Muscle layer of colon (tissue), 2 donors: Measurements from ENCODE around the gene MYORG.
"Not testable (repeated sequence)": the region's sequence is repeated elsewhere in the genome, so short reads cannot be mapped to it uniquely, and the experiment has no call there.

Experiments
- H3K27ac ChIP-seq: one replicate; pipeline ENCODE4 v1.7.0; 2013; ENCODE audit warnings: low read depth, mild to moderate bottlenecking, low read length, moderate library complexity
- H3K27me3 ChIP-seq, 2 donors: one replicate each; pipeline ENCODE4 v1.7.0; 2013; ENCODE audit warnings: low read length in 2 of 2, mild to moderate bottlenecking in 2 of 2; ENCODE audit not compliant: insufficient read depth in 2 of 2, control insufficient read depth in 1 of 2
- H3K36me3 ChIP-seq: one replicate; pipeline ENCODE4 v1.7.0; 2013; ENCODE audit warnings: mild to moderate bottlenecking, low read length; ENCODE audit not compliant: insufficient read depth
- H3K4me1 ChIP-seq: one replicate; pipeline ENCODE4 v1.7.0; 2013; ENCODE audit warnings: mild to moderate bottlenecking, low read length; ENCODE audit not compliant: insufficient read depth
- H3K4me3 ChIP-seq, 2 donors: one replicate each; pipeline ENCODE4 v1.7.0; 2013; ENCODE audit warnings: low read length in 2 of 2, low read depth in 1 of 2, mild to moderate bottlenecking in 1 of 2, moderate library complexity in 1 of 2
- H3K9ac ChIP-seq: one replicate; pipeline ENCODE4 v1.7.0; 2013; ENCODE audit warnings: low read length
- H3K9me3 ChIP-seq: one replicate; pipeline ENCODE4 v1.7.0; 2013; ENCODE audit warnings: mild to moderate bottlenecking, low read length
- donor health status: abdominal sarcoma.
- donor health status: Adenocarcinoma of cecum.

MYORG gene

DNA sequence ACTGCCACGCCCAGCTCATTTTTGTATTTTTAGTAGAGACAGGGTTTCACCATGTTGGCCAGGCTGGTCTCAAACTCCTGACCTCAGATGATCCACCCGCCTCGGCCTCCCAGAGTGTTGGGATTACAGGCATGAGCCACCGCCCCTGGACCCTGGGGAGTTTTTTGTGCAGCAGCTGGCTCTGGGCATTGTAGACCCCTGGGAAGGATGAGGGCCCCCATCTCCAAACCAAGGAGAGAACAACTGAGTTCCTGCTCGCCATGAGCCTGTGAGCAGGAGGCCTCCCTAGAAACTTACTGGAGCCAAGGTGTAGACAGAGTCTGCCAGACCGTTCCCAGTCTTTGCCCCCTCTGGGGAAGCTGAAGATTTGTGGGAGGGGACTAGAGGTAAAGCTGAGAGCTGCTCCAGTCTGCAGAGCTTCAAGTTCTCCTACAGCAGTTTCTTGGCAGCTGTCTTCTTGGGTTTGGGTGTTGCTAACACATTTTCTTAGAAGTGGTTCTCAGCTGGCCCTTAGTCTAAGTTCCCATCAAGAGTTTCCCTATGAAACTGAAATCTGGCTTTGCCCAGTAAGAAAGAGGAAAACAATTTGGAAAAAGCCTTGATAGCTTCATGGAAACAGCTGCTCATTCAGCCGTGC lies 34.9 kb downstream of the MYORG start:
- Histone ChIP-seq H3K4me3 (no peak overlapping the region), H3K27me3 (no peaks in the 10 kb centered on the region), H3K9me3 (no peaks in the 10 kb centered on the region), H3K9ac (no peak overlapping the region), H3K4me1 (peaks cover 73% of the 10 kb centered on the region), H3K27ac (peak overlapping the region; percentile 94), H3K36me3 (peaks cover 13% of the 10 kb centered on the region)

DNA sequence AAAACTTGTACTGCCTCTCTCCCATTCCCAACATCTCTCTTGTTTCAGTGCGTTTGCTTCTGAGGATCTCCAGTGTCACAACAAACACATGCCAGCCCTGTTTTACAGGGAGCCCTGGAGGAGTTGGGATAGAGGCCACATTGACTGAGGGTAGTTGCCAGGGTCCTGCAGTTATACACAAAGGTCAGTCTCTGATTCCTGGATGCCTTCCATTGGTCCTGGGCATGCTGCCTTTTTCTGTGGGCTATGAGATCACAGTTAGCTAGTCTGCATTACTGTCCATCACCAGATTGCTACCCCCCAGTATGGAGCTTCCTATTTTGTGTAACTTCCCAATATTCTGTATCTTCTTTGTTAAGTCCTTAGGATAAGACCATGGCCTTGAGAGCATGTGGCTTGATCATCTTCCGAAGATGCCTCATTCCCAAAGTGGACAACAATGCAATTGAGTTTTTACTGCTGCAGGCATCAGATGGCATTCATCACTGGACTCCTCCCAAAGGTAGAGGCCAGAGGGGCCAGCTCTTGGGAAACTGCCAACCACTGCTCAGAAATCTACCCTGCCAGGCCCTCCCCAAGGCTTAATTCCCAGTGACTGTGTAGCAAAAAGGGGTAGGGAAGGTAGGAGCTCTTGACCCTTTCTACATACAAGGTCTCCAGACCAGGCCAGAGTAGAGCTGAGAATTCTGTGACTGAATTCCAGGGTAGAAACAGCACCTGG lies 37.9 kb downstream of the MYORG start:
- H3K27ac ChIP-seq, result peak overlapping the region; percentile 71
- H3K27me3 ChIP-seq, result no peaks in the 10 kb centered on the region
- peaks cover 60% of the 10 kb centered on the region for H3K4me1 ChIP-seq
- H3K4me3 ChIP-seq, result no peak overlapping the region
- H3K9ac ChIP-seq, result no peak overlapping the region
- H3K9me3 ChIP-seq, result no peaks in the 10 kb centered on the region
- H3K36me3 ChIP-seq, result peaks cover 13% of the 10 kb centered on the region

DNA sequence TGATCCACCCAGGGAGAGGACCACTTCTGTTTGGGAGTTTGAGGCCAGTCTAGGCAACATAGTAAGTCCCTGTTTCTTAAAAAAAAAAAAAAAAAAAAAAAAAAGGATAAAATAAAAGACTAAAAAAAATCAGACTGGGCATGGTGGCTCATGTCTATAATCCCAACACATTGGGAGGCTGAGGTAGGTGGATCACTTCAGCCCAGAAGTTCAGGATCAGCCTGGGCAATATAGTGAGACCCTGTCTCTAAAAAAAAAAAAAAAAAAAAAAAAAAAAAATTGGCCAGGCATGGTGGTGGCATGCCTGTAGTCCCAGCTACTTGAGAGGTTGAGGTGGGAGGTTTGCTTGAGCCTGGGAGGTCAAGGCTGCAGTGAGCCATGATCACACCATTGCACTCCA lies 38.6 kb downstream of the MYORG start:
- not testable (repeated sequence) for H3K4me3 ChIP-seq, H3K9ac ChIP-seq, H3K27me3 ChIP-seq, H3K9me3 ChIP-seq, H3K27ac ChIP-seq
- H3K36me3 ChIP-seq, result peaks cover 13% of the 10 kb centered on the region
- peaks cover 52% of the 10 kb centered on the region for H3K4me1 ChIP-seq

DNA sequence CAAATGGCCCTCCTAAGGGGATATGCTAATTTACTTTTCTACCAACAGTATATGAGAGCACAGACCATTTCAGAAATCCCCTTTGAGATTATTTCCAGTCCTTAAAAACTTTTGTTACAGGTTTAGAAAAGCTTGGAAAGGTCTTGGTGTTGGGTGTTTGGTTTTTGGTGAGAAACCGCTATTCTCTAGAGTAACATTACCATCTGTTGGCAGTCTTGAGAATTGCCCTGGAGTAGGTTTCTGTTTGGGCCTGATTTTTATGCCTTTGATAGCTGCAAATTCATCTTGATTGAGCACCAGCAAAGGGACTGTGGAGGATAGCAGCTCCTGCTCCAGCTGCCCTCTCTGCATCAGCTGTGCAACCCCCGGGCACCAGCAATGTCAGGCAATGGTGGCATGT lies 39.3 kb downstream of the MYORG start:
- Histone ChIP-seq H3K27me3 (no peaks in the 10 kb centered on the region), H3K9ac (no peak overlapping the region), H3K27ac (no peak overlapping the region), H3K36me3 (peaks cover 13% of the 10 kb centered on the region), H3K9me3 (no peaks in the 10 kb centered on the region), H3K4me3 (no peak overlapping the region), H3K4me1 (peaks cover 49% of the 10 kb centered on the region)

DNA sequence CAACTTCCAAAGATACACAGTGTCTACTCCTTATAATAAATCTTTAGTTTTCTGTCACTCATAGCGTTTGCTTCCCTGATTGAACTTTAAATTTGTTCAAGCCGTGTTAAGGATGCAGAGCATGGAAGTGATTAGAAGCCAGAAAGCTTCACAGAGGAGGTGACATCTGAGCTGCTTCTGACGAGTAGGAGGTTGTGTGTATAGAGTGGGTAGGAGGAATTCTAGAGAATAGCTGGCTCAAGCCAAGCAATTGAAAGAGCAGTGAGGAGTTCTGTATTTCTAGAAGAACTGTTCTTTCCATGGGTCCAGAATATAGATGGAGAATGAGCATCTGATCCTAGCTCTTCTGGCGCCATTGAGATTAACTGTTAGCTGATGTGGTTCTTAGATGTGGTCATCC lies 41.3 kb downstream of the MYORG start:
- H3K9ac ChIP-seq, result no peak overlapping the region
- H3K4me3 ChIP-seq, result no peak overlapping the region
- H3K36me3 ChIP-seq, result peaks cover 12% of the 10 kb centered on the region
- peaks cover 37% of the 10 kb centered on the region for H3K4me1 ChIP-seq
- H3K27me3 ChIP-seq, result no peaks in the 10 kb centered on the region
- H3K27ac ChIP-seq, result no peak overlapping the region
- no peaks in the 10 kb centered on the region for H3K9me3 ChIP-seq

DNA sequence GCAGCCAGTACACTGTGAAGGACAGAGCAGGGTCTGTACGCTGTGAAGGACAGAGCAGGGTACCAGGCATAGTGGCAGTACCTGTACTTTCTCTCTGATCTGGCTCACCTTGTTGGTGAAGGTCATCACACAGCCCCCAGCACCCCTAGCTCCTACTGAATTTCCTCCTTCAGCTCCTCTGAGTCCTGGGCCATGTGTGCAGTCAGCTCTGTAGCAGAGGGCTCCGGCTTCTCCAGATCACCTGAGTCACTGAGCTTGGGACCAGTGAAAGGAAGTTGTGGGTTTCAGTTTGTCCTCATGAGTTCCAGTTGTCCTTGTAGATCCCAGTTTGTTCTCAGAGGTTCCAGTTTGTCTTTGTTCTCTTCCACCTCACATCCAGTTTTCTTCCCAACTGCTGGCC lies 41.8 kb downstream of the MYORG start:
- Histone ChIP-seq H3K4me3 (no peak overlapping the region), H3K36me3 (peaks cover 7% of the 10 kb centered on the region), H3K27me3 (no peaks in the 10 kb centered on the region), H3K9ac (no peak overlapping the region), H3K9me3 (no peaks in the 10 kb centered on the region), H3K27ac (no peak overlapping the region), H3K4me1 (peaks cover 34% of the 10 kb centered on the region)

DNA sequence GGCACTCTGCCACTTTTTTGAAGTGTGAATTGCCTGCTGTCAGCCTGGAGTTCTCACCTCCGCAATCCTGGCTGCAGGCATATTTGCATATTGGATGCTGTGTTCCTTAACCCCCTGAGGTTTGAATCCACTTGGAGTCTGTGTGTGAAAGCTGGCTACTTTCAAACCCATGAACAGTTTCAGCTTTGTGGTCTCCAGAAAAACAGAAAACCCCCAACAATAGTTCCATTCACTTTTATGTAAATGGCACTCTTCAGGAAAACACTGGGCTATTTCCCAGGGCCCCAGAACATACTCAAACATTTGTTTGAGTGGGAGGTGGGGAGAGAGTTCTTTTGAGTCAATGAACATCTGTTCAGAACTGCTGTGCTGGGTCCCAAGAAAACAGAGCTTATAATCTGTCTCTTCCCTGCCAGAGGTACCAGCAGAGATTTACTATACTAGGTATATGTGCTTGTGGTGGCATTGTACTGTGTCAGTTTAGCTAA lies 42.3 kb downstream of the MYORG start:
- Histone ChIP-seq H3K36me3 (peaks cover 7% of the 10 kb centered on the region), H3K9me3 (no peaks in the 10 kb centered on the region), H3K27ac (no peak overlapping the region), H3K27me3 (no peaks in the 10 kb centered on the region), H3K4me3 (peak overlapping the region in 1 of 2 donors; percentile 2), H3K9ac (peak overlapping the region; percentile 17), H3K4me1 (peaks cover 31% of the 10 kb centered on the region)

DNA sequence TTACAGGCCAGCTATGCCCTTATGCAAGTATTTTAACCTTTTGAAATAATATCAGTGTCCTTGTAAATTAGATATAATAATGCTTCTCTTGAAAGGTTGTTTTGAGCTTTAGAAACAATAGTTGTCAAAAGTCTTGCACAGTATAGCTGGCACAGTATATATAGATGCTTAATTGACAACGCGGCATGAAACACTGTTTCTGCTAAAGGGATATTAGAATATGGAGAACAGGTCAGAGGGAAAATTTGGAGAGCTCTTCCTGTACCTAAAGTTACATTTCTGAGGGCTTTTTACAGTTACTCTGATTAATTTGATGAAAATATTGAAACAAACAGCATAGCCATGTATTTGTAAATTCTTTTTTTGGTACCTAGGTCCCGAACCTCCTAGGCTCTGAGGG lies 42.9 kb downstream of the MYORG start:
- Histone ChIP-seq H3K27me3 (no peaks in the 10 kb centered on the region), H3K9ac (no peak overlapping the region), H3K4me3 (no peak overlapping the region), H3K4me1 (peaks cover 26% of the 10 kb centered on the region), H3K9me3 (no peaks in the 10 kb centered on the region), H3K36me3 (peaks cover 2% of the 10 kb centered on the region), H3K27ac (no peak overlapping the region)

DNA sequence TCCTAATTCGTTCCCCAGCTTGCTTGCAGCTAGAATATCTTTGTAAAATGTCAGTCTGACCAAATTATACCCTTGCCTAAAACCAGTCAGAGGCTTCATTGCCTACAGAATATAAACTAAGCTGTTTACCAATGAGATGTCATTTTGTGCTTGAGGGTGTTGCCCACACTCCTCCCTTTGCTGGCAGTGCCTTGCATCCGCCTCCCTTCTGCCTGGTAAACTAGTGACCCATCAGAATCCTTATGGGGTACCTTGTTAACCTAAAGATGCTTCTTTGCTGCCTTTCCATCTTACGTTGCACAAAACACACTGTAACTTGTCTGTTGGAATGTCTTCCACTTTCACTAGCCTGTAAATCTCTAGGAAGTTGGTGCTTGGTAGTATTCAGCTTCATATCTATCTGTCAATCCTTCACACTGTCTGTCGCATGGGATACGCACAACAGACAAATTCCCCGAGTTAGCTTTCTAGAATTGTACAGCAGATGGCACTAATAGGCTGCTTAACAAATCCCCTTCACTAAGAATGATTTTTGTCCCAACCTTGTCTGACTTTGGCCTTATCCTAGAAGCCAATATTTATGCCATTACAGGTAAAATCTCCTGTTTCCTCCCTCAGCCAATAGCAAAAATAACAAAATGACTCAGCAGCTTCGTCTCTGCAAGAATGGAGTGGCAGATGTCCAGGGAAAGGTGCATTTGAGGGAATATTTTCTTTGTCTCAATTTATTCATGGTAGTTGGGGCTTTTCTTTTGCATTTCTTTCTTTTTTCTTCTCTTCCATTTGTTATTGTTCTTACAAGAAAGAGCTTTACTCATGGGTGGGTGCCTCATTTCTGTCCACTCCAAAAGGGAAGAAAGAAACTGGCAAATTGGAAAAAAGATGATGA lies 44.4 kb downstream of the MYORG start:
- Histone ChIP-seq H3K27me3 (no peaks in the 10 kb centered on the region), H3K36me3 (no peaks in the 10 kb centered on the region), H3K9ac (no peak overlapping the region), H3K9me3 (no peaks in the 10 kb centered on the region), H3K4me3 (no peak overlapping the region), H3K4me1 (peaks cover 23% of the 10 kb centered on the region), H3K27ac (peak overlapping the region; percentile 10)

DNA sequence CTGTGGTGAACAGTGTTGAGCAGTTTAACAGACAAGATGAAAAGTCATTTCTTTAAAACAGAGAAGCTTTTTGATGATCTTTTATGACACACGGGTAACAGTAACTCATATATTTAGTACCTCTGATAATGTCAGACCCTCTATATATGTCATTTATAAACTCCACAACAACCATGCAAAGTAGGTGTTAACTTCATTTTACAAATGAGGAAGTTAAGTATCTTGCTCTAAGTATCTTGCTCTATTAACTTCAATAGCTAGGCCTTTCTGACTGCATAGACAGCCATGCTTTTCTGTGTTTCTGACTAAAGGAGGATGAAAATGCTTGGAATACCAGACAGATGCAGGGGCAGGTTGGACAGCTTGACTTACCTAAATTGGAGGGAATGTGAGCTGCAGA lies 45.5 kb downstream of the MYORG start:
- no peaks in the 10 kb centered on the region for H3K27me3 ChIP-seq
- H3K36me3 ChIP-seq, result no peaks in the 10 kb centered on the region
- H3K27ac ChIP-seq, result no peak overlapping the region
- H3K9ac ChIP-seq, result no peak overlapping the region
- H3K4me1 ChIP-seq, result peaks cover 23% of the 10 kb centered on the region
- H3K9me3 ChIP-seq, result no peaks in the 10 kb centered on the region
- no peak overlapping the region for H3K4me3 ChIP-seq
